ENCODE data around the gene TLE1. TPM values are rescaled to one million over a fixed set of nuclear protein-coding genes. Genes with fewer than 3 reads are reported as not detected.

Gene TLE1
- total RNA-seq, 1 donor from 2014 or later = 17.9 TPM

GRCh38 chr9:81685763-81686613, 3.4 kb downstream of the TLE1 start:
- DNase-seq (no peak), ATAC-seq (peak in 1 of 2 donors; percentile 29)
- Histone ChIP-seq H3K4me1 (peaks cover 52% of the 10 kb centered on the region), H3K27ac (no peak overlapping the region), H3K27me3 (ENCODE audit: low read depth) (no peaks in the 10 kb centered on the region), H3K36me3 (peaks cover 8% of the 10 kb centered on the region), H3K4me3 (peak overlapping the region; percentile 80), H3K9me3 (no peaks in the 10 kb centered on the region)
- intact Hi-C loops (cut with DNase I) = no loop called here
- TF ChIP-seq, protein P1, sequence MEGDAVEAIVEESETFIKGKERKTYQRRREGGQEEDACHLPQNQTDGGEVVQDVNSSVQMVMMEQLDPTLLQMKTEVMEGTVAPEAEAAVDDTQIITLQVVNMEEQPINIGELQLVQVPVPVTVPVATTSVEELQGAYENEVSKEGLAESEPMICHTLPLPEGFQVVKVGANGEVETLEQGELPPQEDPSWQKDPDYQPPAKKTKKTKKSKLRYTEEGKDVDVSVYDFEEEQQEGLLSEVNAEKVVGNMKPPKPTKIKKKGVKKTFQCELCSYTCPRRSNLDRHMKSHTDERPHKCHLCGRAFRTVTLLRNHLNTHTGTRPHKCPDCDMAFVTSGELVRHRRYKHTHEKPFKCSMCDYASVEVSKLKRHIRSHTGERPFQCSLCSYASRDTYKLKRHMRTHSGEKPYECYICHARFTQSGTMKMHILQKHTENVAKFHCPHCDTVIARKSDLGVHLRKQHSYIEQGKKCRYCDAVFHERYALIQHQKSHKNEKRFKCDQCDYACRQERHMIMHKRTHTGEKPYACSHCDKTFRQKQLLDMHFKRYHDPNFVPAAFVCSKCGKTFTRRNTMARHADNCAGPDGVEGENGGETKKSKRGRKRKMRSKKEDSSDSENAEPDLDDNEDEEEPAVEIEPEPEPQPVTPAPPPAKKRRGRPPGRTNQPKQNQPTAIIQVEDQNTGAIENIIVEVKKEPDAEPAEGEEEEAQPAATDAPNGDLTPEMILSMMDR (IDR thresholded peaks at IDR 0.05) = no peak

- DNase-seq (no peak), ATAC-seq (no peak)
- Histone ChIP-seq H3K4me1 (peaks cover 44% of the 10 kb centered on the region), H3K9me3 (no peaks in the 10 kb centered on the region), H3K36me3 (peaks cover 8% of the 10 kb centered on the region), H3K27ac (no peak overlapping the region), H3K4me3 (no peak overlapping the region), H3K27me3 (ENCODE audit: low read depth) (no peaks in the 10 kb centered on the region)
- TF ChIP-seq, protein P1 (IDR thresholded peaks at IDR 0.05) = no peak
- intact Hi-C loops (cut with DNase I) = no loop called here
Measured at GRCh38 chr9:81684635-81685034, 4.7 kb downstream of the TLE1 start.

GRCh38 chr9:81683704-81684103, 5.6 kb downstream of the TLE1 start:
- no peak for ATAC-seq
- TF ChIP-seq, protein P1 (IDR thresholded peaks at IDR 0.05) = no peak
- intact Hi-C loops (cut with DNase I) = no loop called here
- Histone ChIP-seq H3K27me3 (ENCODE audit: low read depth) (no peaks in the 10 kb centered on the region), H3K4me3 (no peak overlapping the region), H3K27ac (no peak overlapping the region), H3K4me1 (peaks cover 44% of the 10 kb centered on the region), H3K36me3 (peaks cover 8% of the 10 kb centered on the region), H3K9me3 (no peaks in the 10 kb centered on the region)
- no peak for DNase-seq

DNA sequence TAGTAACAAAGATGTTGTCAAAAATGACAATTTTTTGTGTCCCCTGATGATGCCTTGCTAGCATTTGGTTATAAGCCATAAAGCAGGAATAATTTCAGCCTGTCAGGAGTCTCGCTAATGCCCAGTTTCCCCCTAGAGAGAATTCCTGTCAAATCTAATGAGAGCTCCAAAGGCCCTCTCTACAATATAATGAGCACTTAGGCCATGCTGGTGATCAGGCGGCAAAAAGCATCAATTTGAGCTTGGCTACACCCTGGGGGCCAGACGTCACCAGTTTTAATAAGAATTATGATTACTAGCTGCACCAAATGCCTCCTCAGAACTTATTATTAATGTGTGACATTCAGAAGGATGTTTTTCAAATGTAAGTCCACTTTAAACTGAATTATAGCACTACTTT, 6.1 kb downstream of the TLE1 start:
- no peaks in the 10 kb centered on the region for H3K27me3 ChIP-seq (ENCODE audit: low read depth)
- H3K36me3 ChIP-seq = peaks cover 8% of the 10 kb centered on the region
- peaks cover 44% of the 10 kb centered on the region for H3K4me1 ChIP-seq
- no peaks in the 10 kb centered on the region for H3K9me3 ChIP-seq
- TF ChIP-seq, protein P1 (IDR thresholded peaks at IDR 0.05) = no peak
- peak overlapping the region; percentile 24 for H3K4me3 ChIP-seq
- no peak overlapping the region for H3K27ac ChIP-seq
- intact Hi-C loops (cut with DNase I) = no loop called here
- DNase-seq (no peak), ATAC-seq (no peak)

DNA sequence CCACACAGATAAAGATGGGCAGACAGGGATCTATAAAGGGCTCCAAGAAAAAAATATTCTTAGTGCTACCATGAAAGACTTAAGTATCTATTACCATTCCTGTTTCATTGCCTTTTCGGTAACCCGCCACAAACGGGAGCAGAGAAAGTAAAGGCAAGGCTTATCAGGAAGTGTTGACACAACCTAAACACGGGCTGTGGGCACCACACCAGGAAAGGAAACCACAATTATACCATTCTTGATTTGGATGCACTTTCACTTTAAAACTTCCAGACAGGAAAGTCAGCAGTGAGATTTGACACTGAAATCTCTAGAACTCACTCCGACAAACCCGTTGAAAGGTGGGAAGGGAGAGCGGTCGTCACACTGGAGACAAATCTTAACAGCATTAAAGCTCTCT, 6.5 kb downstream of the TLE1 start:
- Histone ChIP-seq H3K9me3 (no peaks in the 10 kb centered on the region), H3K36me3 (peaks cover 8% of the 10 kb centered on the region), H3K4me1 (peaks cover 43% of the 10 kb centered on the region), H3K27ac (no peak overlapping the region), H3K4me3 (peak overlapping the region; percentile 24), H3K27me3 (ENCODE audit: low read depth) (no peaks in the 10 kb centered on the region)
- ATAC-seq (no peak), DNase-seq (no peak)
- intact Hi-C loops (cut with DNase I) = no loop called here
- TF ChIP-seq, protein P1 (IDR thresholded peaks at IDR 0.05) = no peak
